Neuronal stem cell (in vitro differentiated cells): ENCODE results near the gene CASZ1.
A peak's percentile ranks its signal among the peaks of the same experiment; 100 is the strongest.

Experiments
- DNase-seq: peaks from one replicate; pipeline ENCODE4 v3.0.0-alpha.2; 2013; ENCODE audit warnings: low spot score
- H2AFZ ChIP-seq: one replicate; pipeline ENCODE4 v1.6.1; 2013; ENCODE audit warnings: mild to moderate bottlenecking, low read length, inconsistent platforms
- H2AK5ac ChIP-seq: 2 replicates; pipeline ENCODE4 v1.6.1; 2013; ENCODE audit warnings: low read depth, mild to moderate bottlenecking, inconsistent platforms, low read length, moderate library complexity, mixed read lengths
- H2BK120ac ChIP-seq: 2 replicates; pipeline ENCODE4 v1.6.1; 2013; ENCODE audit warnings: low read depth, mild to moderate bottlenecking, inconsistent platforms, low read length, moderate library complexity, mixed read lengths
- H2BK12ac ChIP-seq: one replicate; pipeline ENCODE4 v1.6.1; 2013; ENCODE audit warnings: low read length, inconsistent platforms
- H2BK15ac ChIP-seq: 2 replicates; pipeline ENCODE4 v1.6.1; 2013; ENCODE audit warnings: mild to moderate bottlenecking, low read length, inconsistent platforms, mixed read lengths
- H2BK5ac ChIP-seq: one replicate; pipeline ENCODE4 v1.6.1; 2013; ENCODE audit warnings: inconsistent platforms, mild to moderate bottlenecking, low read length, moderate library complexity
- H3K14ac ChIP-seq: one replicate; pipeline ENCODE4 v1.6.1; 2013; ENCODE audit warnings: low read length, inconsistent platforms
- H3K18ac ChIP-seq: 2 replicates; pipeline ENCODE4 v1.6.1; 2013; ENCODE audit warnings: low read length, inconsistent platforms
- H3K23ac ChIP-seq: 2 replicates; pipeline ENCODE4 v1.6.1; 2013; ENCODE audit warnings: low read depth, mild to moderate bottlenecking, mixed read lengths, low read length, inconsistent platforms; ENCODE audit not compliant: poor library complexity
- H3K27ac ChIP-seq: replicated peaks from 3 replicates; pipeline ENCODE4 v1.5.1; 2013; ENCODE audit warnings: low read length, inconsistent platforms
- H3K27me3 ChIP-seq, 3 experiments: 2 replicates each; pipeline ENCODE4 v1.6.1; 2013; ENCODE audit warnings: low read length in 3 of 3, mild to moderate bottlenecking in 2 of 3, inconsistent platforms in 1 of 3, low read depth in 1 of 3, mixed read lengths in 1 of 3, moderate library complexity in 1 of 3; ENCODE audit not compliant: control insufficient read depth in 3 of 3, insufficient read depth in 3 of 3
- H3K36me3 ChIP-seq, 2 donors: replicated peaks in 1 of 2; 2 replicates each; pipeline ENCODE4 v1.6.1; 2013; ENCODE audit warnings: low read length in 2 of 2; ENCODE audit not compliant: control insufficient read depth in 2 of 2, insufficient read depth in 2 of 2
- H3K4ac ChIP-seq: 2 replicates; pipeline ENCODE4 v1.6.1; 2013; ENCODE audit warnings: inconsistent platforms, mild to moderate bottlenecking, low read length, moderate library complexity
- H3K4me1 ChIP-seq, 2 donors: 1 replicate in 1 of 2; 2 replicates in 1 of 2; pipeline ENCODE4 v1.6.1; 2013; ENCODE audit warnings: low read length in 2 of 2, low read depth in 1 of 2; ENCODE audit not compliant: control insufficient read depth in 2 of 2, insufficient read depth in 1 of 2
- H3K4me2 ChIP-seq: one replicate; pipeline ENCODE4 v1.6.1; 2013; ENCODE audit warnings: mild to moderate bottlenecking, low read length, inconsistent platforms; ENCODE audit not compliant: insufficient read depth, poor library complexity, severe bottlenecking
- H3K4me3 ChIP-seq, 2 donors: 2 replicates each; pipeline ENCODE4 v1.5.1; 2013; ENCODE audit warnings: low read length in 2 of 2, mild to moderate bottlenecking in 2 of 2, inconsistent platforms in 1 of 2, moderate library complexity in 1 of 2
- H3K79me1 ChIP-seq: one replicate; pipeline ENCODE4 v1.6.1; 2013; ENCODE audit warnings: low read depth, mild to moderate bottlenecking, inconsistent platforms, low read length, moderate library complexity
- H3K9ac ChIP-seq: one replicate; pipeline ENCODE4 v1.6.1; 2013; ENCODE audit warnings: mild to moderate bottlenecking, low read depth, low read length, inconsistent platforms; ENCODE audit not compliant: poor library complexity
- H3K9me3 ChIP-seq, 2 donors: replicated peaks in 1 of 2; 2 replicates each; pipeline versions ENCODE3 to v1.6.1; 2013; ENCODE audit warnings: low read length in 2 of 2, mild to moderate bottlenecking in 2 of 2, inconsistent platforms in 1 of 2, low read depth in 1 of 2, mixed read lengths in 1 of 2, moderate library complexity in 1 of 2; ENCODE audit not compliant: control insufficient read depth in 2 of 2, insufficient read depth in 1 of 2
- H4K8ac ChIP-seq: one replicate; pipeline ENCODE4 v1.6.1; 2013; ENCODE audit warnings: low read depth, mild to moderate bottlenecking, inconsistent platforms, low read length, moderate library complexity
- H4K91ac ChIP-seq: one replicate; pipeline ENCODE4 v1.6.1; 2013; ENCODE audit warnings: low read length, low read depth, mild to moderate bottlenecking, inconsistent platforms; ENCODE audit not compliant: poor library complexity
- WGBS, 2 donors: extraction: QIAGEN DNeasy Blood & Tissue Kit; methylation state at CpG; one replicate each; pipeline ENCODE4 v1.1.7; 2013; ENCODE audit warnings: missing lambda C conversion rate in 2 of 2, mixed read lengths in 1 of 2; ENCODE audit not compliant: insufficient read length in 2 of 2, insufficient replicate concordance in 1 of 2; ENCODE audit errors: extremely low coverage in 2 of 2; 5-methylcytosine and 5-hydroxymethylcytosine counted together

CASZ1 gene

DNA sequence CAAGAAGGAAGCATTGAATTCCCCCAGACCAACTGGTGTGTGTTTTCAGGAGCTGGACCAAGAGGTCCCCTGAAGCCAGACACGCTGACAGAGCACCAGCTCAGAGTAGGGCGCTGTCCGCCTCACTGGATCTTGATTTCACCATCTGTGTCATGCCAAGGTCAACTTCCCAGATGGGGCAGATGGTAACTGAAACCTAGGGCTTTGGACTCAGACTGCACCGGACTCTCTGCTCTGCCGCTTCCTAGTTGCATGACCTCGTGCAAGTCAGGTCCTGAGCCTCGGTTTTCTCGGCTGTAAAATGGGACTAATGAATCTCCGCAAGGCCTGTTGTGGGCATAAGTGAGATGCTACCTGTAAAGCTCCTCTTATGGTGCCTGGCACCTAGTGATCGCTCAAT, 17.9 kb upstream of the CASZ1 start:
- DNase-seq: no peak
- H4K8ac ChIP-seq: no peak overlapping the region
- no peaks in the 10 kb centered on the region for H3K36me3 ChIP-seq
- H3K79me1 ChIP-seq: no peaks in the 10 kb centered on the region
- H3K23ac ChIP-seq: no peak overlapping the region
- H2BK15ac ChIP-seq: no peak overlapping the region
- H3K9me3 ChIP-seq: no peaks in the 10 kb centered on the region
- peaks cover 4 to 6% of the 10 kb centered on the region in 2 donors for H3K4me1 ChIP-seq
- H3K4me2 ChIP-seq: no peak overlapping the region
- H3K9ac ChIP-seq: no peak overlapping the region
- H3K27me3 ChIP-seq: peaks cover 0 to 54% (median 0%) of the 10 kb centered on the region in 3 experiments
- no CpG with 5 or more reads among the region's 10 CpGs for WGBS, 2 donors
- H3K4me3 ChIP-seq: no peak overlapping the region
- no peak overlapping the region for H2AK5ac ChIP-seq
- no peak overlapping the region for H2BK12ac ChIP-seq
- no peak overlapping the region for H2AFZ ChIP-seq
- H2BK120ac ChIP-seq: no peak overlapping the region
- H4K91ac ChIP-seq: no peak overlapping the region
- H3K27ac ChIP-seq: no peak overlapping the region
- H2BK5ac ChIP-seq: peak overlapping the region; percentile 47
- no peak overlapping the region for H3K4ac ChIP-seq
- H3K18ac ChIP-seq: peak overlapping the region; percentile 11
- no peak overlapping the region for H3K14ac ChIP-seq

DNA sequence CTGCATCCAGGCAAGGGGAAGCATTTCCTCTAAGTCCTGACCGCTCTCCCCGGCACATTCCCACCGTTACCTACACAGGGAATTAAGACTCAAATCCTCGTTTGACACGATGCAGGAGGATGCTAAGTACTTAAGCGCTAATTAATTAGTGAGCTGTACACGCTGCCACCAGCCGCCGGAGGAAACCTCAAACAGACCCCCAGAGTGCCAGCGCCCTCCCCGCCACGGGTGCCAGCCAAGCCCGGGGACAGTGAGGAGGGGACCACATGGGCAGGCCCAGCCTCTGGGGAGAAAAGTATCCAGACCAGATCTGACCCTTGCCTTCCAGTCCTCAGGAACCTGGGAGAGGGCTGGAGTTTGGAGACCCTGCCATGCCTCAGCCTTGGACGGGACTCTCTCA, 17.4 kb upstream of the CASZ1 start:
- no CpG with 5 or more reads among the region's 14 CpGs for WGBS, 2 donors
- peak overlapping the region; percentile 65 for H4K91ac ChIP-seq
- H3K4me3 ChIP-seq: no peak overlapping the region
- H2BK120ac ChIP-seq: peak overlapping the region; percentile 29
- H3K27ac ChIP-seq: no peak overlapping the region
- H3K18ac ChIP-seq: peak overlapping the region; percentile 21
- DNase-seq: no peak
- H3K23ac ChIP-seq: no peak overlapping the region
- H2BK15ac ChIP-seq: peak overlapping the region; percentile 47
- H2BK5ac ChIP-seq: peak overlapping the region; percentile 47
- no peak overlapping the region for H2BK12ac ChIP-seq
- peaks cover 0 to 56% (median 0%) of the 10 kb centered on the region in 3 experiments for H3K27me3 ChIP-seq
- H3K79me1 ChIP-seq: no peaks in the 10 kb centered on the region
- H3K9ac ChIP-seq: no peak overlapping the region
- no peak overlapping the region for H4K8ac ChIP-seq
- no peaks in the 10 kb centered on the region for H3K9me3 ChIP-seq
- H2AFZ ChIP-seq: no peak overlapping the region
- H3K4me1 ChIP-seq: peaks cover 4 to 6% of the 10 kb centered on the region in 2 donors
- H3K14ac ChIP-seq: no peak overlapping the region
- peak overlapping the region; percentile 77 for H2AK5ac ChIP-seq
- H3K4ac ChIP-seq: no peak overlapping the region
- H3K4me2 ChIP-seq: no peak overlapping the region
- H3K36me3 ChIP-seq: no peaks in the 10 kb centered on the region

DNA sequence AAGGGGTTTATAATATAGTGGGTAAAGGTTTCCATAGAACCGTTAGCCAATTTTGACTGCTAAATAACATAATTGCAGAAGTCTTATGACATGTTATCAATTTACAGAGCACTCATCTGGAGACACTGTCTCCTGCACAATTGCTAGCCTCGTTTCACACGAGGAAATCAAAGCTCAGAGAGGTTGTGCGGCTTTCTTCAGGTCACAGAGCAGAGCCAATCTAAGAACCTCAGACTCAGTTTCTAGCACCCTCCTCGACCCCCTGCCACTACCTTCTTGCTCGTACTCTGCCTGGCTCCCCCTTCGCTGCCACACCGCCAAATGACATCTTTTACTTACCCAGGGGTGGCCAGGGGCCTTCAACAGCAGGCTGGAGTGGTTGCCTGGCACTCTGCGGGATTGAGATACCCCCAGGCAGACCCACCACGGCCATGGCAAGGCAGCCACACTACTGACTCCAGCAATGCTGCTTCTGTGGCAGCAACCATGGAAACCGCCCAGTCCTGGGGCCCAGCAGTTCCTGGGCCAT, 16.0 kb upstream of the CASZ1 start:
- WGBS, 2 donors: no CpG with 5 or more reads among the region's 11 CpGs
- no peak overlapping the region for H3K14ac ChIP-seq
- H2BK12ac ChIP-seq: no peak overlapping the region
- H3K27ac ChIP-seq: no peak overlapping the region
- H3K4ac ChIP-seq: no peak overlapping the region
- no peak overlapping the region for H3K23ac ChIP-seq
- no peak for DNase-seq
- H3K4me1 ChIP-seq: peaks cover 4 to 6% of the 10 kb centered on the region in 2 donors
- H2BK15ac ChIP-seq: no peak overlapping the region
- H4K91ac ChIP-seq: no peak overlapping the region
- peak overlapping the region; percentile 49 for H3K18ac ChIP-seq
- H3K36me3 ChIP-seq: no peaks in the 10 kb centered on the region
- no peak overlapping the region for H3K4me2 ChIP-seq
- H2AFZ ChIP-seq: no peak overlapping the region
- H3K79me1 ChIP-seq: no peaks in the 10 kb centered on the region
- no peak overlapping the region for H2BK5ac ChIP-seq
- H3K4me3 ChIP-seq: no peak overlapping the region
- H3K9me3 ChIP-seq: no peaks in the 10 kb centered on the region
- H2AK5ac ChIP-seq: peak overlapping the region; percentile 77
- no peak overlapping the region for H4K8ac ChIP-seq
- H3K9ac ChIP-seq: no peak overlapping the region
- H2BK120ac ChIP-seq: no peak overlapping the region
- peaks cover 0 to 62% (median 0%) of the 10 kb centered on the region in 3 experiments for H3K27me3 ChIP-seq

DNA sequence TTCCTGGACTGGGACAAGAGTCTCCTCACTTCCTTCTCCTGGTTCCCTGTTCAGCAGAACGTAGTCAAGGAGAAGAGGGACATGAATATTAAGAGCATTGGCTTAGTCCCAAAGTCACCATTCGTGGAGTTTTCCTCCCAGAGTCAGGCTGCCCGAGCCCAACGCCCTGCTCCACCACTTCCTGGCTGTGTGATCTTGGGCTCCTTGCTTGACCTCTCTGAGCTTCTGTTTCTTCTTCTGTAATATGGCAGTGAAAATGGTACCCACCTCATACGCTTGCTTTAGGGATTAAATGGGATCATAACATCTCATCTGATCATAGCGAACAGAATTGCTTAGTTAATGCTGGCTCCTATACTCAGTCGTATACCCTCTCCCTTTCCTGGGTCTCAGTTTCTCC, 12.0 kb upstream of the CASZ1 start:
- Histone ChIP-seq H2BK15ac (no peak overlapping the region), H3K79me1 (no peaks in the 10 kb centered on the region), H3K14ac (no peak overlapping the region), H3K36me3 (no peaks in the 10 kb centered on the region), H3K4ac (no peak overlapping the region), H3K4me3 (no peak overlapping the region), H3K18ac (no peak overlapping the region), H3K9me3 (no peaks in the 10 kb centered on the region), H2BK5ac (no peak overlapping the region), H3K23ac (no peak overlapping the region), H4K91ac (no peak overlapping the region), H3K4me2 (no peak overlapping the region), H3K27me3 (peaks cover 0 to 54% (median 0%) of the 10 kb centered on the region in 3 experiments), H3K27ac (no peak overlapping the region), H2AFZ (no peak overlapping the region), H4K8ac (no peak overlapping the region), H2AK5ac (no peak overlapping the region), H2BK120ac (no peak overlapping the region), H3K9ac (no peak overlapping the region), H2BK12ac (no peak overlapping the region), H3K4me1 (no peaks in the 10 kb centered on the region)
- no CpG with 5 or more reads among the region's 7 CpGs for WGBS, 2 donors
- no peak for DNase-seq
